IMR-90 (cell line): ENCODE data around the gene CACUL1.
"Not testable (repeated sequence)": the region's sequence is repeated elsewhere in the genome, so short reads cannot be mapped to it uniquely, and the experiment has no call there.

Source experiments
- CEBPB ChIP-seq: IDR thresholded peaks from 2 replicates; pipeline ENCODE4 v1.6.1; 2012; ENCODE audit warnings: low read depth, low read length, improper control_type of control experiment
- MXI1 ChIP-seq: IDR thresholded peaks from 2 replicates; pipeline ENCODE4 v1.6.1; 2012; ENCODE audit warnings: low read depth, mild to moderate bottlenecking, low read length, moderate library complexity, borderline replicate concordance
- NFE2L2 ChIP-seq: fragments of 150-350 bp; IDR thresholded peaks from 2 replicates; pipeline ENCODE4 v1.6.1; 2016; ENCODE audit warnings: low read depth, mild to moderate bottlenecking, low read length
- POLR2A ChIP-seq: IDR thresholded peaks from 2 replicates; pipeline ENCODE4 v1.6.1; 2012; ENCODE audit warnings: mild to moderate bottlenecking, low read depth, low read length
- TF ChIP-seq, protein P1 (sequence below): conservative IDR thresholded peaks from 2 replicates; pipeline ENCODE4 v1.5.1; 2012; ENCODE audit warnings: mild to moderate bottlenecking, low read depth, low read length, improper control_type of control experiment

- TF ChIP-seq, protein P1, sequence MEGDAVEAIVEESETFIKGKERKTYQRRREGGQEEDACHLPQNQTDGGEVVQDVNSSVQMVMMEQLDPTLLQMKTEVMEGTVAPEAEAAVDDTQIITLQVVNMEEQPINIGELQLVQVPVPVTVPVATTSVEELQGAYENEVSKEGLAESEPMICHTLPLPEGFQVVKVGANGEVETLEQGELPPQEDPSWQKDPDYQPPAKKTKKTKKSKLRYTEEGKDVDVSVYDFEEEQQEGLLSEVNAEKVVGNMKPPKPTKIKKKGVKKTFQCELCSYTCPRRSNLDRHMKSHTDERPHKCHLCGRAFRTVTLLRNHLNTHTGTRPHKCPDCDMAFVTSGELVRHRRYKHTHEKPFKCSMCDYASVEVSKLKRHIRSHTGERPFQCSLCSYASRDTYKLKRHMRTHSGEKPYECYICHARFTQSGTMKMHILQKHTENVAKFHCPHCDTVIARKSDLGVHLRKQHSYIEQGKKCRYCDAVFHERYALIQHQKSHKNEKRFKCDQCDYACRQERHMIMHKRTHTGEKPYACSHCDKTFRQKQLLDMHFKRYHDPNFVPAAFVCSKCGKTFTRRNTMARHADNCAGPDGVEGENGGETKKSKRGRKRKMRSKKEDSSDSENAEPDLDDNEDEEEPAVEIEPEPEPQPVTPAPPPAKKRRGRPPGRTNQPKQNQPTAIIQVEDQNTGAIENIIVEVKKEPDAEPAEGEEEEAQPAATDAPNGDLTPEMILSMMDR = not testable (repeated sequence)
- not testable (repeated sequence) for TF ChIP-seq CEBPB, POLR2A, MXI1, NFE2L2
Measured at GRCh38 chr10:118794971-118795370, 40.2 kb upstream of the CACUL1 start.
